Epithelial cell of esophagus (primary cell): ENCODE measurements around the gene BCL6B.
A peak's percentile ranks its signal among the peaks of the same experiment; 100 is the strongest.

Source experiments
- DNase-seq: peaks from one replicate; pipeline ENCODE4 v3.0.0; 2010; ENCODE audit warnings: low read depth
- H3K4me3 ChIP-seq: 2 replicates; pipeline ENCODE4 v1.5.1; 2011; ENCODE audit warnings: mild to moderate bottlenecking, low read length, control low read depth
- CTCF ChIP-seq: IDR thresholded peaks from 2 replicates; pipeline ENCODE4 v1.5.1; 2011; ENCODE audit warnings: low read depth, mild to moderate bottlenecking, low read length, control low read depth, inconsistent platforms; ENCODE audit not compliant: insufficient read depth; ENCODE audit errors: missing control alignments

BCL6B gene

DNA sequence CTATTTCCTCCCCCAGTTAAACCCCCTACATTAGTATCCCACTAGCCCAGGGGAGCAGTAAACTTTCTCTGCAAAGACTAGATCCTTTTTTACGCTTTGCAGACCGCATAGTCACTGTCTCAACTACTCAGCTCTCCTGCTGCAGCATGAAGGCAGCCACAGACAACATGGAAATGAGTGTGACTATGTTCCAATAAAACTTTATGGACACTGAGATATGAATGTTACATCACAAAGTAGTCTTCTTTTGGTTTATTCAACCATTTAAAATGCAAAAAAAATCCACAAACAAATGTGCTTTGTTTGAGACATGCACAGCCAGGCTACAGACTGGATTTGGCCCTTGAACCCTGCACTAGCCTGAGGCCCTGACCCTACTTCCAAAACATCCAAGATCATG lies 12.3 kb upstream of the BCL6B start:
- DNase-seq: no peak
- no peak overlapping the region for H3K4me3 ChIP-seq
- TF ChIP-seq CTCF: no peak

- no peak for TF ChIP-seq CTCF
- H3K4me3 ChIP-seq: peak overlapping the region; percentile 94
- no peak for DNase-seq
Observed at GRCh38 chr17:7011415-7011814, 11.4 kb upstream of the BCL6B start.

- no peak for TF ChIP-seq CTCF
- peak overlapping the region; percentile 94 for H3K4me3 ChIP-seq
- DNase-seq: no peak
Observed at GRCh38 chr17:7011942-7012254, 11.0 kb upstream of the BCL6B start.

- peak; percentile 26 for TF ChIP-seq CTCF
- peak overlapping the region; percentile 94 for H3K4me3 ChIP-seq
- peak; percentile 98 for DNase-seq
Observed at GRCh38 chr17:7014261-7014994, 8.4 kb upstream of the BCL6B start.

GRCh38 chr17:7014995-7015958 lies 7.6 kb upstream of the BCL6B start:
- no peak for TF ChIP-seq CTCF
- DNase-seq: peak; percentile 44
- H3K4me3 ChIP-seq: peak overlapping the region; percentile 94

- no peak overlapping the region for H3K4me3 ChIP-seq
- no peak for TF ChIP-seq CTCF
- no peak for DNase-seq
Observed at GRCh38 chr17:7016418-7016817, 6.4 kb upstream of the BCL6B start.
